MM.1S (cell line): ENCODE measurements around the gene XRN2.

ENCODE experiments used
- CTCF ChIP-seq: fragments of 300-600 bp; sonication (generic); IDR thresholded peaks from 2 replicates; pipeline ENCODE4 v1.5.1; 2016; ENCODE audit warnings: antibody characterized with exemption, low read length, mixed read lengths
- EZH2 ChIP-seq: fragments of 300-600 bp; sonication (generic); optimal IDR thresholded peaks from 2 replicates; pipeline ENCODE3; 2017; ENCODE audit warnings: low read depth, mild to moderate bottlenecking, antibody characterized with exemption, low read length, mixed read lengths

GRCh38 chr20:21344961-21345360 lies 41.8 kb downstream of the XRN2 start:
- TF ChIP-seq CTCF, result no peak
- no peak for TF ChIP-seq EZH2
